Breast epithelium (tissue), 4 donors: ENCODE results near the gene SMYD4. TPM values are rescaled to one million over a fixed set of nuclear protein-coding genes. Genes with fewer than 3 reads are reported as not detected.

Source experiments
- DNase-seq, 2 donors: peaks; one replicate each; pipeline ENCODE4 v3.0.0-alpha.2; 2019; ENCODE audit warnings: low spot score in 2 of 2
- H3K27ac ChIP-seq, 2 donors: fragments of 200-600 bp; sonication (generic) in 1 of 2; one replicate each; pipeline ENCODE4 v1.5.1; 2016 to 2019; ENCODE audit warnings: mild to moderate bottlenecking in 1 of 2
- H3K27me3 ChIP-seq, 2 donors: fragments of 200-600 bp; sonication (generic) in 1 of 2; one replicate each; pipeline versions ENCODE4 v1.5.1 to v1.6.0; 2017 to 2019; ENCODE audit warnings: control low read depth in 1 of 2, mild to moderate bottlenecking in 1 of 2
- H3K36me3 ChIP-seq: fragments of 200-600 bp; one replicate; pipeline ENCODE4 v1.5.1; 2019
- H3K4me1 ChIP-seq, 2 donors: fragments of 200-600 bp; sonication (generic); one replicate each; pipeline ENCODE4 v1.5.1; 2016 to 2019; ENCODE audit warnings: control low read depth in 1 of 2
- H3K4me3 ChIP-seq, 3 donors: fragments of 200-600 bp; sonication (generic); 1 replicate in 2 of 3; 2 replicates in 1 of 3; pipeline ENCODE4 v1.5.1; 2016 to 2019; ENCODE audit warnings: mild to moderate bottlenecking in 3 of 3, moderate library complexity in 2 of 3
- H3K9me3 ChIP-seq, 2 donors: fragments of 200-600 bp; sonication (generic) in 1 of 2; one replicate each; pipeline ENCODE4 v1.5.1; 2016 to 2019; ENCODE audit warnings: control low read depth in 1 of 2
- POLR2A ChIP-seq: fragments of 450-650 bp; IDR thresholded peaks from one replicate; pipeline ENCODE4 v1.6.1; 2016; ENCODE audit warnings: antibody characterized with exemption, mild to moderate bottlenecking, moderate library complexity
- POLR2AphosphoS5 ChIP-seq, 3 donors: sonication (generic); formaldehyde crosslinking; IDR thresholded peaks; one replicate each; pipeline ENCODE4 v1.6.1; 2017; ENCODE audit warnings: antibody characterized with exemption in 3 of 3
- intact Hi-C: fragments of 100-400 bp; cut with DNase I; formaldehyde crosslinking; loops from one replicate; pipeline ENCODE4 v1.15.1; 2023; ENCODE audit warnings: low total_unique reads
- total RNA-seq, 3 donors: library from RNA; depleted of rRNA; stranded (reverse); fragments of >200 nt; gene quantifications; one replicate each; pipeline ENCODE4 v1.1.0, GENCODE V29; 2016
- TF ChIP-seq, protein P1 (sequence below), 3 donors: fragments of 450-650 bp; IDR thresholded peaks; one replicate each; pipeline ENCODE4 v1.5.1; 2016 to 2017; ENCODE audit warnings: antibody characterized with exemption in 3 of 3, mild to moderate bottlenecking in 3 of 3, moderate library complexity in 3 of 3

SMYD4 gene
- total RNA-seq, 3 donors from 2014 or later: 16.0 to 20.3 (median 18.7) TPM

DNA sequence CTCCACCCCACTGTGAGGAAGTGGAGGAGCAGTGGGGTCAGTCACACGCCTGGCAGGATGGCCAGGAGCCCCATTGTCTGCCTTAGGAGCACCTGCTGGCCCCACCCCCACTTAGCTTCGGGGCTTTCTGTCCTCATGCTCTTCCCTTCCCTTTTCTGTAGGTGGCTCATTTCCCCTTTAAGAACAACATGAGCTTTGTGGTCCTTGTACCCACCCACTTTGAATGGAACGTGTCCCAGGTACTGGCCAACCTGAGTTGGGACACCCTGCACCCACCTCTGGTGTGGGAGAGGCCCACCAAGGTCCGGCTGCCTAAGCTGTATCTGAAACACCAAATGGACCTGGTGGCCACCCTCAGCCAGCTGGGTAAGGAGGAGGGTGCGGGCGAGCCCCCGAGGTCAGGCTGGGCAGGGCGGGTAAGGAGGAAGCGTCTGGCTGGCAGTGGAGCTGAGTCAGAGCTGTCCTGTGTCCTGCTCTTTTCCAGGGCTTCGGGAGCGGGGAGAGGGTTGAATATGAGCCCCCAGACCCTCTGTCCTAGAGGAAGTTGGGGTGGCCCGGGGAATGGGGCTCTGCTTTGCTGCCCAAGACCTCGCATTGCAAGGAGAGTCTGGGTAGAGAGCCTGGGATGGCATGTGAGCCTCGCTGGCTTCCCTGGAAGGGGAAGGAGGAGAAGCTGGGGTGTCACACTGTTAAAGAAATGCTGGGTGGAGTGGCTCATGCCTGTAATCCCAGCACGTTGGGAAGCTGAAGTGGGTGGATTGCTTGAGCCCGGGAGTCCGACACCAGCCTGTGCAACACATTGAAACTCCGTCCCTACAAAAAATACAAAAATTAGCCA, 77.1 kb downstream of the SMYD4 start:
- H3K36me3 ChIP-seq: no peaks in the 10 kb centered on the region
- H3K4me1 ChIP-seq: peaks cover 0 to 6% of the 10 kb centered on the region in 2 donors
- intact Hi-C loops: no loop called here
- H3K27ac ChIP-seq: peak overlapping the region; percentile 81 to 83
- DNase-seq: peak in 1 of 2 donors; percentile 81
- H3K4me3 ChIP-seq: peak overlapping the region in 2 of 3 donors; percentile 39 to 59
- TF ChIP-seq, protein P1, sequence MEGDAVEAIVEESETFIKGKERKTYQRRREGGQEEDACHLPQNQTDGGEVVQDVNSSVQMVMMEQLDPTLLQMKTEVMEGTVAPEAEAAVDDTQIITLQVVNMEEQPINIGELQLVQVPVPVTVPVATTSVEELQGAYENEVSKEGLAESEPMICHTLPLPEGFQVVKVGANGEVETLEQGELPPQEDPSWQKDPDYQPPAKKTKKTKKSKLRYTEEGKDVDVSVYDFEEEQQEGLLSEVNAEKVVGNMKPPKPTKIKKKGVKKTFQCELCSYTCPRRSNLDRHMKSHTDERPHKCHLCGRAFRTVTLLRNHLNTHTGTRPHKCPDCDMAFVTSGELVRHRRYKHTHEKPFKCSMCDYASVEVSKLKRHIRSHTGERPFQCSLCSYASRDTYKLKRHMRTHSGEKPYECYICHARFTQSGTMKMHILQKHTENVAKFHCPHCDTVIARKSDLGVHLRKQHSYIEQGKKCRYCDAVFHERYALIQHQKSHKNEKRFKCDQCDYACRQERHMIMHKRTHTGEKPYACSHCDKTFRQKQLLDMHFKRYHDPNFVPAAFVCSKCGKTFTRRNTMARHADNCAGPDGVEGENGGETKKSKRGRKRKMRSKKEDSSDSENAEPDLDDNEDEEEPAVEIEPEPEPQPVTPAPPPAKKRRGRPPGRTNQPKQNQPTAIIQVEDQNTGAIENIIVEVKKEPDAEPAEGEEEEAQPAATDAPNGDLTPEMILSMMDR (IDR thresholded peaks at IDR 0.05): no peak
- TF ChIP-seq POLR2A (no peak), POLR2AphosphoS5 (IDR thresholded peaks at IDR 0.05) (peak in 1 of 3 donors; percentile 50)
- no peaks in the 10 kb centered on the region for H3K27me3 ChIP-seq
- H3K9me3 ChIP-seq: no peaks in the 10 kb centered on the region

GRCh38 chr17:1750628-1751027, 79.1 kb downstream of the SMYD4 start:
- peaks cover 4 to 6% of the 10 kb centered on the region in 2 donors for H3K4me1 ChIP-seq

DNA sequence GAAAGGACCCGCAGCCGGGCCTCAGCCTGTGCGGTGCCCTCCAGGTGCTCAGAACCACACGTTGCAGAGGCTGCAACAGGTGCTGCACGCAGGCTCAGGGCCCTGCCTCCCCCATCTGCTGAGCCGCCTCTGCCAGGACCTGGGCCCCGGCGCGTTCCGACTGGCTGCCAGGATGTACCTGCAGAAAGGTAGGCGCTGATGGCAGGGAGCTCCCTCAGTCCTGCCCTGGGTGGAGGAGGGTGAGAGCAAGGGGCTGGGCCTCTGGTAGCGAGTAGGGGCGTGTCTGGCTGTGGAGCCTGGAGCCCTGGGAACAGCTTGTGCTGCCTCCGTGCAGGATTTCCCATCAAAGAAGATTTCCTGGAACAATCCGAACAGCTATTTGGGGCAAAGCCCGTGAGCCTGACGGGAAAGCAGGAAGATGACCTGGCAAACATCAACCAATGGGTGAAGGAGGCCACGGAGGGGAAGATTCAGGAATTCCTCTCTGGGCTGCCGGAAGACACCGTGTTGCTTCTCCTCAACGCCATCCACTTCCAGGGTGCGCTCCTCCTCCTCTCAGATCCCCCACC, 82.6 kb downstream of the SMYD4 start:
- DNase-seq: peak; percentile 70 to 88
- peaks cover 0 to 4% of the 10 kb centered on the region in 2 donors for H3K4me1 ChIP-seq
- no peaks in the 10 kb centered on the region for H3K36me3 ChIP-seq
- intact Hi-C loops: no loop called here
- H3K4me3 ChIP-seq: peak overlapping the region in 1 of 3 donors; percentile 43
- H3K9me3 ChIP-seq: no peaks in the 10 kb centered on the region
- H3K27ac ChIP-seq: peak overlapping the region; percentile 64 to 90
- TF ChIP-seq POLR2A (no peak), POLR2AphosphoS5 (IDR thresholded peaks at IDR 0.05) (peak; percentile 68 to 95 (median 94))
- no peaks in the 10 kb centered on the region for H3K27me3 ChIP-seq

More at GRCh38 chr17:1750628-1751027, 79.1 kb downstream of the SMYD4 start:
- TF ChIP-seq POLR2A (no peak), POLR2AphosphoS5 (IDR thresholded peaks at IDR 0.05) (no peak)
- TF ChIP-seq, protein P1 (IDR thresholded peaks at IDR 0.05): no peak
- no peak overlapping the region for H3K4me3 ChIP-seq
- no peaks in the 10 kb centered on the region for H3K9me3 ChIP-seq
- no peak for DNase-seq
- H3K27ac ChIP-seq: peak overlapping the region; percentile 26 to 58
- H3K36me3 ChIP-seq: no peaks in the 10 kb centered on the region
- intact Hi-C loops: no loop called here
- H3K27me3 ChIP-seq: no peaks in the 10 kb centered on the region

DNA sequence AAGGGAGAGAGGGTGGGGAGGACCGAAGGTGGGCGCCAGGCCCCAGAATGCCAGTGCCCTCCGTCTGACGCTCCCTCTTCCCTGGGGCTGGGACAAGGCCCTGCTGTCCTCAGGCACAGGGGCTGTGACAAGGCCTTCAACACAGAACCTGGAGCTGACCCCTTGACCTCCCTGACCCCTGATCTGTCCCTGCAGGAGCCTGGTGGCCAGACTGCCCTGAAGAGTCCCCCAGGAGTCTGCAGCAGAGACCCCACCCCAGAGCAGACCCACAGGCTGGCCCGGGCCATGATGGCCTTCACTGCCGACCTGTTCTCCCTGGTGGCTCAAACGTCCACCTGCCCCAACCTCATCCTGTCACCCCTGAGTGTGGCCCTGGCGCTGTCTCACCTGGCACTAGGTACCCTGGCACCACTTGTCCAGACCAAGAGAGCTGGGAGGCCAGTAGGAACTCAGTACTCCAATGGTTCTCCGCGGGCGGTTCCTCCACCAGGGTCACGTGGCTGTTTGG, 84.1 kb downstream of the SMYD4 start:
- Histone ChIP-seq H3K4me1 (peaks cover 0 to 4% of the 10 kb centered on the region in 2 donors), H3K27ac (peak overlapping the region; percentile 62 to 84), H3K27me3 (no peaks in the 10 kb centered on the region), H3K4me3 (peak overlapping the region in 2 of 3 donors; percentile 25 to 49), H3K36me3 (no peaks in the 10 kb centered on the region), H3K9me3 (no peaks in the 10 kb centered on the region)
- TF ChIP-seq POLR2A (no peak), POLR2AphosphoS5 (IDR thresholded peaks at IDR 0.05) (no peak)
- TF ChIP-seq, protein P1 (IDR thresholded peaks at IDR 0.05): no peak
- intact Hi-C loops: no loop called here
- no peak for DNase-seq

- TF ChIP-seq, protein P1 (IDR thresholded peaks at IDR 0.05): no peak
- TF ChIP-seq POLR2AphosphoS5 (IDR thresholded peaks at IDR 0.05): peak; percentile 16 to 34 (median 27)
- intact Hi-C loops: no loop called here
- no peaks in the 10 kb centered on the region for H3K9me3 ChIP-seq
- peak overlapping the region; percentile 62 to 84 for H3K27ac ChIP-seq
- H3K36me3 ChIP-seq: no peaks in the 10 kb centered on the region
- peak overlapping the region in 2 of 3 donors; percentile 25 to 49 for H3K4me3 ChIP-seq
- DNase-seq: no peak
- peaks cover 0 to 4% of the 10 kb centered on the region in 2 donors for H3K4me1 ChIP-seq
- no peaks in the 10 kb centered on the region for H3K27me3 ChIP-seq
These were observed 84.9 kb downstream of the SMYD4 start for GRCh38 chr17:1744551-1745512.
